NOMO-1 (cell line): ENCODE results near the gene KLHL3.
A peak's percentile ranks its signal among the peaks of the same experiment; 100 is the strongest.

ENCODE experiments used
- DNase-seq, 2 experiments: peaks; one replicate each; lab custom pipeline; 2025; ENCODE audit not compliant: unreplicated experiment in 2 of 2; lab: John Stamatoyannopoulos, UW

The KLHL3 gene

DNA sequence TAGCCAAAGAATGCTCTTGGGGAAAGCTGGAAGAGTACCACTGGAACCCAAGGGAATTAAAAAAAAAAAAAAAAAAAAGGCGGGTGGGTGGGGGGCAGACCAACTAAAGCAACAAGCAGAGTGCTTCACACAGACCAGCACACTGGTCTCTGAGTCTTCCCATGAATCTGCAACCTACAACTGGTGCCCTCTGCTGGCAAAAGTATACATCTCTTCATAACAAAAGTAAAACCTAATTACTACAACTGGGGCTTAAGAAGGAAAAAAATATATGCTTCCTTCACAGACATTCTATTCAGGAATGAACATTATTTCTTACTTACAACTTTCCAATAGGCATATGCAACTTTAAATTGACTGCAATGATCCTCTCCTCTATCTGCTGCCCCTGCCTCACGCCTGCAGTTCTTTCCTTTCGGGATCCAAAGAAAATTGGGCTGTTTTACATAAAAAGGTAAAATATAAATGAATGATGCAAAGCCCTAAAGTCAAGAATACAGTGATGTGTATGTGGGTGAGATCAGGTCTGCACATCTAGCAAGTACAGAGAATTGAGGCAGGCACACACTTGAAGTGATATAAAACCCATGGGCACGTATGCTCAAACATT, 7.2 kb upstream of the KLHL3 start:
- DNase-seq = peak; percentile 64 to 72

DNA sequence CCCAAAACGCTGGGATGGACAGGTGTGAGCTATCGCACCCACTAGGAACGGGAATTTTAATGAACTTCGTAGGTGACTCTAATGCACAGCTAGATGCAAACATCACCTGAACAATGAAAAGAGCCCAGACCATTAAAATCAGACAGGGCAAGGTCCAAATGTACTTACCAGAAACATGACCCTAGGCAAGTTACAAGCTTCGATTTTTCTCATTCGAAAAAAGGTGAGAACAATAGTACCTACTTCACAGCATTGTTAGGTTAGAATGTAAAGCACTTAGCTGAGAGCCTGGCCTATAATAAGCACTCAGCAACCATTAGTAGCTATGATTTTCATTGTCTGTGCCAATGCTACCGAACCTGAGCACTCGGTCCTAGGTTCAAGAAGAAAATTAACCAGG, 5.8 kb upstream of the KLHL3 start:
- DNase-seq = no peak

DNA sequence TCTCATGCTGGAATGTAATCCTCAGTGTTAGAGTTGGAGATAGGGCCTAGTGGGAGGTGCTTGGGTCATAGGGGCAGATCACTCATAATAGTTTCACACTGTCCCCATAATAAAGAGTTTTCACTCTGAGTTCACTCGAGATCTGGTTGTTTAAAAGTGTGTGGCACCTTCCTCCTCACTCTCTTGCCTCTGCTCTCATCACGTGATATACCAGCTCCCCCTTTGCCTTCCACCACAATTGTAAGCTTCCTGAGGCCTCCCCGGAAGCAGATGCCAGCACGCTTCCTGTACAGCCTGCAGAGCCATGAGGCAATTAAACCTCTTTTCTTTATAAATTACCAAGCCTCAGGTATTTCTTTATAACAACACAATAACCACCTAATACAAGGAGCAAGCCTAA, 3.8 kb upstream of the KLHL3 start:
- DNase-seq = no peak

DNA sequence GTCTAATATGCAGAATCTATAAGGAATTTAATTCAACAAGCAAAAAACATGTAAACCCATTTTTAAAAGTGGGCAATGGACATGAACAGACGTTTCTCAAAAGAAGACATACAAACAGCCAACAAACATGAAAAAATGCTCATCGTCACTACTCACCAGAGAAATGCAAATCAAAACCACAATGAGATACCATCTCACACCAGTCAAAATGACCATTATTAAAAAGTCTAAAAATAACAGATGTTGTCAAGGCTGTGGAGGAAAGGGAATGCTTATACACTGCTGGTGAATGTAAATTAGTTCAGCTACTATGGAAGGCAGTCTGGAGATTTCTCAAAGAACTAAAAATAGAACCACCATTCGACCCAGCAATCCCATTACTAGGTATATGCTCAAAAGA, 3.1 kb upstream of the KLHL3 start:
- no peak for DNase-seq

DNA sequence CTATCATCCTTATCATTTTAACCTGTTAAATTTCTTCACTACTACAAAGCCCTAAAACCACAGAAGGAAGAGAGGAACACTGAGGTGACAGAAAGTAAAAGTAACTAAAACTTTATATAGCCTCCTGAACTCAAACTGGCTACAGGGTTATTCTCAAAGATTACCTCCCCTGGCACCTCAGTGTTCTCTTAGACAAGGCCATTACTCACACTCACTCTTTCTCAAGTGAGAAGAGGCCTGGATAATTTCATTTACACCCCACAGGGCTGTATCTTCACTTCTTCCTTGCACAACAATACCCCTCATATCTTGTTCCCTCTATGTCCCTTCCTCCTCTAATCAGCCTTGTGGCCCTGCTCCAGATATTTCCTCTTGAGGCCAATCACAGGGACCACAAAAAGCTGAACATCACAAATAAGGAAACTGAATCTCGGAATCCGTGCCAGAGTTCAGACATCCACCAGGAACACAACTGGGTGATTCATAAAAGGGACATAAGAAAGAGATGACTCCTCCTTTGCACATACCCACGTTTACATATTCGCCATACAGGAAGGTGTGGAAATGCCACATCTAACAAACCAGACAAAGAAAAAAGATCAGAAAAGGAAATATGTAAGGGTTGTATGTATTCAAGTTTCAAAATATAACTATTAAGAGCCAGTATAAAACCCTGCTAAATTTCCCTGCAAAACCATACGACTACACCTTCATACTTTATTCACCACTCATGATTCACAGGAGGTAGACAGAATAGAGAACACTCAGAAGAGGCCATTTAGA, 1.7 kb upstream of the KLHL3 start:
- no peak for DNase-seq

DNA sequence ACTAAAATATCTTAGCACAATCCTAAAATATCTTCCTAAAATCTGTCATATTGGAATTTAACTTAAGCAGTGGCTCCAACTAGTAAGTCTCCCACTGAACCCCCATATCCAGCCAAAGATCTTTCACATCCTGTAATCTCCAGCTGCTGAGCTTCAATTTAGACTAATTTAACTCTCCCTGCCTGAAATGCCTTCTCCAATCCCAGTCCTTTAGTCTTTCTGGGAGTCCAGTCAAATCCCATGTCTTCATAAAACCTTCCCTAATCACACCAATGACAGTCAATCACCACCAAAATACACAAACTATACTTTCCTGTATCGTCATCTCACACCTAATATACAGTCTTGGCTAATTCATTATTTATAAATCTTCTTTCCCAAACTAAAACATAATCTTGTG, 607 bp upstream of the KLHL3 start:
- DNase-seq = no peak

DNA sequence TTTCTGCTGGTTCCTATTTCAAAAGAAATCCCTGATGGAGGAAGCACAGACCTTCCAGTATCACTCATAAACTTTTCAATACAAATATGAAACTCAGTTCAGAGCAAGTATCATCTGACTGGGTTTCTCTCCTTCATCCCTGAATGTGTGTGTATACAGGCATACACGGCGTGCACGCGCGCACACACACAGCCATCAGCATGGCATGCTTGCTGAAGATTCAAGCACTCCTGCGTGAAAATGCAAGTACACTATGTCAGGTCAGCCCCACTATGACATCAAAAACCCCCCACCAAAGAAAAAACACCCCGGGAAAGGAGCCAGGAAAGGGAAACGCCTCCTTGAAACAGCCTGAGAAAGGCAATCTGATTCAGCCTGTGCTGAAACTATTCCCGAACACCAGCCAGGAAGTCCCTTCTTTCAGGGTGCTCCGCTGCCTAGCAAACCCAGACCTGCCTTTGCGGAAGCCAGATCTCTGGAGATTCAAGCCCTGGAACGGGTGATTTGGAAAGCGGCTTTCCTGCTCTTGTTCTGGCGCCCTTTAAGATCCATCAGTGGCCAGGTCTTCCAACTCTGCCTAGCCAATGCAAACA, 831 bp downstream of the KLHL3 start:
- no peak for DNase-seq

DNA sequence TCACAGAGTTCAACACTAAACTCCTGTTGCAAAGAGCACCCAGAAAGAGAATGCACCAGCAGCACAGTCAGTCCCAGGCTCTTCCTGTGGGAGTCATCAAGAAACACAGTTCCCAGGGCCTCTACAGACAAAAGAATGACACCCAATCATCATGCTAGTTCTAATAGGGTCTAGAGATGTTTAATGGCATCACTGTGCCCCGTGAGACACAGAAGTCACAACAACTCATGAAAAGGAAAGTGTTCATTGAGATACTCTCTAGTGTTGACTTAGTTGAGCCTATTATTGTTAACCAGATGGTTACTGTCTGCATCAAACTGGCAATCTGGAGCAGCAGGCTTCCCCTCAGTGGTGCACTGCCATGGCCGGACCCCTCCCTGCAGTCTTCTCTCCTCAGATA, 1.6 kb downstream of the KLHL3 start:
- no peak for DNase-seq

DNA sequence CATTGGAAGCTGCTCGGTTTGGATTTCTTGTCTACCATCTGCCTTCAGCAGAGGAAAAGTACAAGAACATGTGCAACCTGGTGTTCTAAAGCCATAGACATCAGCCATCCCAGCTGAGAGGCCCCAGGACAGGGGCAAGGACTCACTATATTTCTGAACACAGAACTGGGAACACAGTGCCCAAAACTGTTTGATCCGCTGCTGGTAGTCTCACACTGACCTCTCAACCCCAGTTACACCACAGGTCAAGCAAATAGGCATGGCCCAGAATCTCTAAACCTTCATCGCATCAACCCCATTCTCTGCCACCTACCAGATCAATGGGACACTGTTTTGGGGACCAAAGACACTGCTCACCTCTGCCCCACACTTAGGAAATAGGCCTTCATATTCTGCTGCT, 2.0 kb downstream of the KLHL3 start:
- no peak for DNase-seq

DNA sequence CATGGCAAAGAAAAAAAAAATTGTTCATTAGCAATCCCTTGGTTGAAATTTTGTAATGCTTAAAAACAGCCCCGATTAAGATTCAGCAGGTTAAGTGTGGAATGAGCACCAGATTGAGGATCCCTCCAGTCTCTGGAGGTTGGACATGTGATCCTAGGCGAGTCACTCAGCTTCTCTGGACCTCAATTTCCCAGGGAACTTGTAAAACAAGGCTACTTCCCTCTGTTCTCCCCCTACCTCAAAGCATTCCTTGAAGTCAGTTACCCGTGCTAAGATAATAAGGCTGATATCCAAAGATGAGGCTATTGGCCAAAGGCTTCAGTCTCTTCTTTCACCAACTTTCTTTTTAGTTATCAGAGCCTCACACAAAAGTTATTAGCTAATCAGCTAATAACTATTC, 2.9 kb downstream of the KLHL3 start:
- DNase-seq = no peak

DNA sequence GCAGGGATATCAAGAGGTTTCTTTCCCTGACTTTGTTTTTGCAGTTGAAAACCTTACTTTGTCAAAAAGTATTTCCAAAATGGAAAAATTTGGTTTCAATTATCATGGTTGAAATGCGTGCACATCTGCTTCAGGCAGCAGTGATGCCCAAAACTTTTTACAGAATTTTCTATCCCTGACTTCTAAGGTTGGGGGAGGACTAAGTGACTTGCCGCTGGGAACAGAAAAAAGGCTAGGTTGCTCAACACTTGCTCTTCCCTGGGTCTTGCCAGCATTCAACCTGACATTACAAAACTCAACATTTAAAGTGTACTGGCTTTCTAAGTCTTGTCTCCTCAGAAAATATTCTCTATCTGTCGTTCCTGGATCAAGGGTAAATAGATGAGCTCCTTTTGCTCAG, 4.7 kb downstream of the KLHL3 start:
- DNase-seq = no peak

DNA sequence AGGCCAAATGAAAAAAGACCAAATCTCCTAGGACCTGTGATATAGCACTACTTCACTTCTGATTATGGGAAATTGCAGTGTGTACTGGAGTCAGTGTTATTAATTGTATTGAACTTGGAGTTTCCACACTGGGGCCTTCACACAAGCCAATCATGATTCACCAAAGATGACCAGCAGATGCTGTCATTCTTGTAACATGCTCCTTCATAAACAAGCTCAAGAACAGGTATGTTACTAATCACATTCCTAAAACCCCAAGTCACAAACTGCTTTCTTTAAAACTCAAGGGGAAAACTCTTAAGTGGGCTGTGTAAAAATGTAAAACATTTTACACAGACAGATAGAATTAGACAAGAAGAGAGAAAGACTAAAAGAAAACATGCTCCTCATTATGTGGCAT, 5.6 kb downstream of the KLHL3 start:
- DNase-seq = no peak

DNA sequence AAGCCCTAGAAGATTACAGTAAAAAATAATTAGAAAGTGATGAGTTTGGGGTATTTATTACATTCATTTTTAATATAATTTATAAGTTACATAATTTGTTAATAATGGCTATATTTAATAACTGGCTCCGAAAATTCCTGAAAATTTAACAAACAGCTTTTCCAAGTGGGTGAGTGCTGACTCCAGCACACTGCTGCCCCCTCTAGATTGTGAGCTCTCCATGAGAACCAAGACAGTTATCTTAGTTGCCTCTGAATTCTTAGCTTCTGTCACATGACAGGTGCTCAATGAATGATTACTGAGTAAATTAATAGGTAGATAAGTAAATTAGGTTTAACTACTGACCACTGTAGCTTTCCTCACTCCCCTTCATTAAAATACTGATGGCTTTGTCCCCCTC, 7.8 kb downstream of the KLHL3 start:
- DNase-seq = no peak

DNA sequence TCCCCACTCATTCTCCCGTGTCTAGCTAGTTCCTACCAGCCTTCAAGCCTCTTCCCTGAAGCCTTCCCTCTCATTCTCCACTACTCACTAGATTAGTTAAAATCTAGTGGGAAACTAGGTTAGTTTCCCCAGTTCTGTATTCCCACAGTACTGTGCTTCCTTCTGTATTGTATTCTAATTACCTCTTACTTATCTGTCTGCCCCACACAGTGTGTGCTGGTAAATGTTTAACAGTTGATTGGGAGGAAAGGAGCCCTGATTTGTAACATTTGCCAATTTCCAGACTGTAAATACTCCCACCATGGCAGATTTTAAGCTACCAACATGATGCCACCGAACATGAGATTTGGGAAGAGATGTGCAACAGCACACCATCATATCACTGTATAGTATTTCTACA, 8.3 kb downstream of the KLHL3 start:
- no peak for DNase-seq

DNA sequence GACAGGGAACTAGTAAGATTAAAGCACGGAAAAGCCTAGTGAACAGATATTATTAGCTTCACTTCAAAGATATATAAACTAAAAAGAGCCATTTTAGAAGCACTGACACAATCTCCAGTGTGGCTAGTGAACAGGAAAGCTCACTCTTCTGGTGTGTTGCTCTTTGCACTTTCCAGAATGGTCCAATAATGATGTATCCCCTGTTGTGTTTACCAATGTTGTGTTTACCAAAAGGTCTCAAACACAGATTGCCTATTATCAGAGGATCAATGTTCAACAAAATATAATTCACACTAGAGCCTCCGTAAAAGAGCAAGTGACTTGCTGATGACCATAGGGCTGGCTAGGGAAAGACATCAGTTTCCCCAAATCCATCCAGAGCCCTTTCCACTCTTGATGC, 11.6 kb downstream of the KLHL3 start:
- no peak for DNase-seq

DNA sequence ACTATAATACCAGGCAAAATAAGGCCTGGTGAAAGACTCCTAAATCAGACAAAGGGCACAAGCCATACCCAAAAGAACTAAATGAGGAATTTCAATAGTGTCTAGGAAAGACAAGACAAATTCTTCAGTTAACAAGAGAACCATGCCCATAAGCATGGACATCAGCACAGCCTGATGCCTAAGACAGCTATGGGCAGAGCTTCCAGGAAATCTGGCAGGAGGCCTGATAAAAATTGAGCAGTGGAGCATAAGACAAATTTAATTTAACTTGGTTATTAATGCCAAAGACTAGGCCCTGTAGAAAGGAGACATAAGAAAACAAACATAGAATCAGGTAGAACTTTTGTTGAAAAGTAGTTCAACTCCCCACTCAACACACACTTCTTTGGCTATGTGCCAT, 17.3 kb downstream of the KLHL3 start:
- DNase-seq = no peak

DNA sequence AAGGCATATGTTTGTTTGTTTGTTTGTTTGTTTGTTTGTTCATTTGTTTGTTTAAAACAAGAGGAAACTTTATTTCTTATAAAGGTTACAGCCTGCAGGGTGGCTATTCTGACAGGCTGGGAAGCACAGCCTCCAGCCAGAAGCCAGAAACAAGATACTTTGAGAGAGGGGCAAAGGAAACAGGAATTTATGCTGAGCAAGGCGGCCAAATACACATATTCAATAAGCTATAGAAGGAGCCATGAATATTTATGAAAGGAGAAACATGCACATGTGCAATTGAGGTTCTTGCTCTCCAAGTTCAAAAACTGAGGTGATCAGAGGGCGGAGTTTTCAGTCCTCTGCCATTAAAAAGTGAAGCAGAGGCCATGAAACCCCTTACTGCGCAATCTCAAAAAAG, 19.6 kb downstream of the KLHL3 start:
- DNase-seq = no peak

DNA sequence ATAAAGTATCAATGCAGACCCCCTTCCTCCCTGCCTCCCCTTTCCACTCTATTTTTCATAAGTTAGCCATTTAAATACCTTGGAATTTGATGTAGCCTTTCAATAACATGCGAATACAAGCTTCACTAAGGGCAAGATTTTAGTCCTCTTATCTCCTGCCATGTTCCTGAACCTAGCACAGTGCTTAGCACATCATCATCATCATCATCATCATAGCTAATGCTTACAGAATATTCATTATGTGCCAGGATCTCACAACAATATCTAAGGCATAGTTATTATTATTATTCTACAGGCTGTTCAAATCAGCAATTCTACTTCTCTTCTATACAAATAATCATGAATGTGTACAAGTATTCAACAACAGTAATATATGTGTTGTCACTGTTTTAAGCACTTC, 20.4 kb downstream of the KLHL3 start:
- no peak for DNase-seq

DNA sequence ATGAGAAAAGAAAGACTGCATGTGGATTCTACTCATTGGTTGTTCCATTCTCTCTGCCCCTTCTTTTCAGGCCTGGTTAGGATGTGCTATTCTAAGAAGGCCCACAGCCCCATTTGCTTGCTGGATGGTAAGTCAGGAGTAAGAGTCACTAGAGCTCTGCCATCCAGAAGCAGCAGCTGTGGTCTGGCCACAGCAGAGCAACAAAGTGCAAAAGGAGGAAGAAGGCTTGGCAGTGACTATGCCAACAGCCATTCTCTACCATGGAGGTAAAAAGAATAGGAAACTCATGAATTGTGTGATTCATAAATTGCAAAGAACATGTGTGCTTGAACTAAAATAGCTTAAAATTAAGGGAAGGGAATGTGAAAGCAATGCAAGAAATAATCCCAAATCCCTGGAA, 20.9 kb downstream of the KLHL3 start:
- no peak for DNase-seq

DNA sequence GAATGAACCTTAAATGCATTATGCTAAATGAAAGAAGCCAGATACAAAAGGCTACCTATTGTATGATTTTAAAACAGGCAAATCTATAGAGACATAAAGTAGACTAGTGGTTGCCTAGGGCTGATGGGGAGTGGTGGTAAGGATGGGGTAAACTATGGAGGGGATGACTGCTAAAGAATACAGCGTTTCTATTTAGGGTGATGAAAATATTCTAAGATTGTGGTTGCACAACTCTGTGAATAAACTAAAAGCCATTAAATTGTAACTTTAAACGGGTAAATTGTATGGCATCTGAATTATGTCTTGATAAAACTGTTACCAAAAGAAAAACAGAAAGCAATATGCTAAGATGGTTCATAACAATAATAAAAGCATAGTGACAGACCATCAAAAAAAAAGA, 21.4 kb downstream of the KLHL3 start:
- DNase-seq = no peak

DNA sequence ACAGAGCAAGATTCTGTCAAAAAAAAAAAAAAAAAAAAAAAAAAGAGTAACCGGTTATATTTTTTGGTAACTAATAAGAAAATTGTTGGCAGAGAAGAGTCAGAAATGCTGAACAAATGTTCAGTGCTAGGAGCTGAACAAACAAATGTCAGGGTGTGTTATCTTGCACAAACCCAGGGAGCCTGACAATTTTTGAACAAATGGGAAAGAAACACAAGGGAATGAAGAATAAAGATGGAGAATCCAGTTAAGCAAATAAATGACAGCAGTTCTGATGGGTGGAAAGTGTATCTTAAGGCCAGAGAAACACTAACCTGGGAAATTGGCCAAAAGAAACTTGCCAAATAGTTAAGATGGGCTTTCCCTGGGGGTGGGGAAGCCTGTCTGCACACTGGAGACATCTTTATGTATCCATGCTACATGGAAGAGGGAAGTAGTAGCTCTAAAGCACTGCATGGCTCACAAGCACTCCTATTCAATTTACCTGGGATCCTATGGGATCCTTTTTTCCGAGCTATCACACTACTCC, 23.7 kb downstream of the KLHL3 start:
- no peak for DNase-seq

DNA sequence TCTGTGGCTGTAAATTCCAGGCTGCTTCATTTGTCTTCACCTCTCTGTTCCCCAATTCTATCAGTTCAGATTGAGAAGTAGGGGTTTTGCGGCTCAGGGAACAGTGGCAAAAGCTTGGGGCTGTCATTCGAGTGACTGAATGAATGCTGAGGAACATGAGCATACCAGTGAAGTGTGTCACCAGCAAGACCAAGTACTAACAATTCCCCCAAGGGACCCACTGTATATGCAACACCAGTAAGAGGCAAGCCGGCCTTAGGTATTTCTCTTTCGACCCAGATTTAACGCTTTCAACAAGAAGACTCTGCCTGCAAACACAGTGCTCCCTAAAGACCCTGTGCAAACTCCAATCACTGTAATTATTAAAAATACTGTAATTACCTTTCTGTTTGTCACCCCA, 25.8 kb downstream of the KLHL3 start:
- no peak for DNase-seq
